AG20443 (cell line): ENCODE measurements around the gene ATPAF1.

Experiments
- DNase-seq: peaks from one replicate; pipeline ENCODE4 v3.0.0; 2012; ENCODE audit warnings: low spot score, mixed read lengths

ATPAF1 gene

DNA sequence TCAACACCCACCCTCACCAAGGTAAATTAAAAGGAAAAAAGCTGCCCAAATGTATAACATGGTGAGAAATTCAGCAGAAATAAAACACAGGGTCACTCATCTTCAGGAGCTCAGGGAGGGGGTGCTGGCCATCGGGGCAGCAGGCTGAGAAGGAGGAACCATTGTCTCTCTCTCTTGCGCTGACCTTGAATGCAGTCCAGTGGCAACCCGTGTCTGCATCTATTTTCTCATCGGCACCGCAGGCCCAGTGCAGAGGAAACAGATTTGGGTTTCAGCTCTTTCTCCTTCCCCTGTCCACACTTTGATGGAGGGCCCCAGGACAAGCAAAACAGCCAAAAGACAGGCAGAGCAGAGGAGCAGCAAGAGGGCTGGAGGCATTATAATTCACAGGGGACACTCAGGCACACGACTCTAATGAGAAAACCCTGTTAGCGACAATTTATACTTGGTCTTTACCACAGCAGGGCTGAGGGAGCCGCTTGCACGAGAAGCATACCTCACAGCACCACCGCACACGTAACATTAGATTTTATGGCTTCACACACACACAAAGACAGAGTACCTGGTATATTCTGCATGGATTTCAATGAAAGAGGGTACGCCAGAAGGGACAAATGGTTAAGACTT lies 82.7 kb downstream of the ATPAF1 start:
- DNase-seq: no peak

DNA sequence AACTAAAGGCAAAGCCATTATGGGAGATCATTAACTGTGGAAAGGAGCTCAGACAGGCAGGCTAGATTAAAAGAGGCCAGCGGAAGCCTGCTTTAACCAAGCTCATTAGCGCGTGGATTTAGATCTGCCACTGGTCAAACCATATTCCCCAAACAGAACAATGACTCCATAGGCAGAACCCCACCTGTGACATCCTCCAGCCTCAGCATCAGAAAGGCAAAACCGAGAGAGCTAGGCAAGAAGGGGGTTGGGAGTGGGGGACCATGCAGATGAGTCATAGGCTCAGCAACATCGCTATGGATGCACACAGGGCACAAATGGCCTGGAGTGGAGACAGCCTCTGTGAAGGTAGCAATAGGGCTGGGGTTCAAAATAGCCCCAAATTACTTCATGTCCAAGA lies 84.7 kb downstream of the ATPAF1 start:
- DNase-seq: no peak

DNA sequence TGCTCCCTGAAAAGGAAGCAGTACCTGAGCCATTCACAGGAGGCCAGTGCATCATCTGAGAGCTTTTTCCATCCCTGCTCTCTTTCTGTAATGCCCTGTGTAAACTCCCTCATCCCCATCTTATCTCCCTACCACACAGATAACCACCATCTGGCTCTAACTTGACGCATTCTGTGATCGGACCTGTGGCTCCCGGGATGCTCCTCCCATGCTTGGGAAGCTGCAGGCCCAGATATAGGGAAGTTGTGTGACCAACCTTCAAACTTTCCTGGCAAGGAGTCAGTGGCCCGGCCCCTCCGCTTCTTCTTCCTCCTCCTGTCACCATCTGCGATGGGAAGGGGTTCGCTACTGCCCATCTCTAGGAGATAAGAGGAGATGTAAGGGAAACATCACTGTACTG lies 85.2 kb downstream of the ATPAF1 start:
- DNase-seq: no peak
